Neural cell (in vitro differentiated cells): Measurements from ENCODE around the gene TAS2R9.

Source experiments
- CTCF ChIP-seq: fragments of 450-650 bp; IDR thresholded peaks from 2 replicates; pipeline ENCODE4 v1.5.1; 2014; ENCODE audit warnings: antibody characterized with exemption, mild to moderate bottlenecking, moderate library complexity; ENCODE audit not compliant: poor library complexity, severe bottlenecking
- MXI1 ChIP-seq: fragments of 450-650 bp; conservative IDR thresholded peaks from 2 replicates; pipeline ENCODE4 v1.6.1; 2014; ENCODE audit warnings: antibody characterized with exemption, mild to moderate bottlenecking; ENCODE audit not compliant: poor library complexity, severe bottlenecking
- TAF1 ChIP-seq: IDR thresholded peaks from 2 replicates; pipeline ENCODE4 v1.6.1; 2012; ENCODE audit warnings: low read depth

GRCh38 chr12:10838461-10838860 lies 28.5 kb upstream of the TAS2R9 start:
- TF ChIP-seq CTCF (no peak), MXI1 (no peak), TAF1 (no peak)
